Activated CD4-positive, alpha-beta memory T cell treated with anti-CD3 and anti-CD28 coated beads for 36 hours (primary cell): Measurements from ENCODE around the gene CYP2A13. TPM values are rescaled to one million over a fixed set of nuclear protein-coding genes. Genes with fewer than 3 reads are reported as not detected.
"Not testable (repeated sequence)": the region's sequence is repeated elsewhere in the genome, so short reads cannot be mapped to it uniquely, and the experiment has no call there.

ENCODE experiments used
- CTCF ChIA-PET: fragments of 350-600 bp; sonication (Branson Sonifier 250); formaldehyde crosslinking; loops from one replicate; lab custom pipeline; 2021; ENCODE audit warnings: antibody characterized with exemption, inconsistent platforms; lab: Charles Lee
- POLR2A ChIA-PET: fragments of 350-600 bp; sonication (Branson Sonifier 250); formaldehyde crosslinking; loops from one replicate; lab custom pipeline; 2021; ENCODE audit warnings: antibody characterized with exemption; lab: Charles Lee
- DNase-seq: peaks from one replicate; pipeline ENCODE4 v3.0.0-alpha.2; 2020
- H3K27ac Mint-ChIP-seq: one replicate; pipeline ENCODE4 v1.8.0; 2021; ENCODE audit warnings: mixed read lengths
- H3K27me3 Mint-ChIP-seq: one replicate; pipeline ENCODE4 v1.8.0; 2021; ENCODE audit warnings: mixed read lengths
- H3K36me3 Mint-ChIP-seq: one replicate; pipeline ENCODE4 v1.8.0; 2021; ENCODE audit warnings: mixed read lengths
- H3K4me1 Mint-ChIP-seq: one replicate; pipeline ENCODE4 v1.8.0; 2021; ENCODE audit warnings: low read depth, mixed read lengths
- H3K4me3 Mint-ChIP-seq: one replicate; pipeline ENCODE4 v1.8.0; 2021; ENCODE audit warnings: mild to moderate bottlenecking, mixed read lengths
- H3K9me3 Mint-ChIP-seq: one replicate; pipeline ENCODE4 v1.8.0; 2021; ENCODE audit warnings: mixed read lengths
- intact Hi-C: fragments of 100-400 bp; cut with micrococcal nuclease; formaldehyde crosslinking; loops from one replicate; pipeline ENCODE4 v1.15.1; 2023
- total RNA-seq, 2 experiments: library from RNA; stranded (reverse); gene quantifications; one replicate each; pipeline ENCODE4 v1.2.3, GENCODE V29; 2021

CYP2A13 gene
- not detected for total RNA-seq

- intact Hi-C loops, result no loop called here
- no peak within 1 kb of the TSS for H3K27ac Mint-ChIP-seq
- ChIA-PET CTCF (no interaction called here), POLR2A (no interaction called here)
- peaks cover 54% of the 10 kb centered on the region for H3K27me3 Mint-ChIP-seq
- peaks cover 2% of the 10 kb centered on the region for H3K4me1 Mint-ChIP-seq
- no peak within 1 kb of the TSS for H3K4me3 Mint-ChIP-seq
- no peaks in the 10 kb centered on the region for H3K9me3 Mint-ChIP-seq
- no peak for DNase-seq
- no peaks in the 10 kb centered on the region for H3K36me3 Mint-ChIP-seq
Measured at GRCh38 chr19:41088151-41088550, at the start of gene CYP2A13. Gene CYP2A13 (plus strand): TSS chr19:41088451. CDS start chr19:41088472, 21 bp downstream.

- H3K27me3 Mint-ChIP-seq, result peaks cover 6% of the 10 kb centered on the region
- no peaks in the 10 kb centered on the region for H3K4me1 Mint-ChIP-seq
- H3K27ac Mint-ChIP-seq, result no peak overlapping the region
- no peak overlapping the region for H3K4me3 Mint-ChIP-seq
- ChIA-PET POLR2A (no interaction called here), CTCF (no interaction called here)
- intact Hi-C loops, result no loop called here
- DNase-seq, result no peak
- no peaks in the 10 kb centered on the region for H3K9me3 Mint-ChIP-seq
- H3K36me3 Mint-ChIP-seq, result no peaks in the 10 kb centered on the region
Measured at GRCh38 chr19:41039806-41040205, 48.4 kb upstream of the CYP2A13 start.

GRCh38 chr19:41045095-41045494, 43.2 kb upstream of the CYP2A13 start:
- CTCF ChIA-PET, H3K27ac Mint-ChIP-seq, DNase-seq, H3K4me3 Mint-ChIP-seq, H3K36me3 Mint-ChIP-seq, intact Hi-C loops, H3K9me3 Mint-ChIP-seq, H3K27me3 Mint-ChIP-seq, H3K4me1 Mint-ChIP-seq: not testable (repeated sequence)
- POLR2A ChIA-PET, result interaction anchor here (0.6 kb wide), 1 partner anchor 157 kb away, joined by 3 read pairs; no protein-coding TSS in a partner anchor

- POLR2A ChIA-PET, result no interaction called here
- no peak overlapping the region for H3K27ac Mint-ChIP-seq
Measured at GRCh38 chr19:41050426-41050825, 37.8 kb upstream of the CYP2A13 start.

GRCh38 chr19:41052162-41052561, 36.1 kb upstream of the CYP2A13 start:
- CTCF ChIA-PET, H3K27ac Mint-ChIP-seq, intact Hi-C loops, H3K36me3 Mint-ChIP-seq, H3K4me3 Mint-ChIP-seq, DNase-seq, H3K9me3 Mint-ChIP-seq, H3K4me1 Mint-ChIP-seq, POLR2A ChIA-PET: not testable (repeated sequence)
- H3K27me3 Mint-ChIP-seq, result peaks cover 19% of the 10 kb centered on the region

More at GRCh38 chr19:41050426-41050825, 37.8 kb upstream of the CYP2A13 start:
- peaks cover 13% of the 10 kb centered on the region for H3K27me3 Mint-ChIP-seq
- DNase-seq, result no peak
- intact Hi-C loops, result no loop called here
- CTCF ChIA-PET, result no interaction called here
- H3K4me3 Mint-ChIP-seq, result no peak overlapping the region
- no peaks in the 10 kb centered on the region for H3K36me3 Mint-ChIP-seq
- H3K9me3 Mint-ChIP-seq, result no peaks in the 10 kb centered on the region
- H3K4me1 Mint-ChIP-seq, result no peaks in the 10 kb centered on the region

- H3K27ac Mint-ChIP-seq, POLR2A ChIA-PET, H3K9me3 Mint-ChIP-seq, H3K4me3 Mint-ChIP-seq, intact Hi-C loops, H3K4me1 Mint-ChIP-seq, H3K36me3 Mint-ChIP-seq, DNase-seq, CTCF ChIA-PET: not testable (repeated sequence)
- H3K27me3 Mint-ChIP-seq, result peaks cover 23% of the 10 kb centered on the region
Measured at GRCh38 chr19:41053331-41053730, 34.9 kb upstream of the CYP2A13 start.

- intact Hi-C loops, result no loop called here
- H3K36me3 Mint-ChIP-seq, result no peaks in the 10 kb centered on the region
- ChIA-PET POLR2A (no interaction called here), CTCF (no interaction called here)
- peaks cover 24% of the 10 kb centered on the region for H3K27me3 Mint-ChIP-seq
- no peak overlapping the region for H3K27ac Mint-ChIP-seq
- DNase-seq, result no peak
- H3K9me3 Mint-ChIP-seq, result no peaks in the 10 kb centered on the region
- H3K4me1 Mint-ChIP-seq, result no peaks in the 10 kb centered on the region
- no peak overlapping the region for H3K4me3 Mint-ChIP-seq
Measured at GRCh38 chr19:41064974-41065569, 23.2 kb upstream of the CYP2A13 start.

- Mint-ChIP-seq H3K4me3 (no peak overlapping the region), H3K9me3 (peaks cover 5% of the 10 kb centered on the region), H3K27ac (no peak overlapping the region), H3K36me3 (peaks cover 6% of the 10 kb centered on the region), H3K4me1 (no peaks in the 10 kb centered on the region), H3K27me3 (peaks cover 27% of the 10 kb centered on the region)
- ChIA-PET POLR2A (no interaction called here), CTCF (no interaction called here)
- intact Hi-C loops, result no loop called here
- no peak for DNase-seq
Measured at GRCh38 chr19:41076286-41076685, 12.0 kb upstream of the CYP2A13 start.

- Mint-ChIP-seq H3K4me1 (no peaks in the 10 kb centered on the region), H3K27me3 (peaks cover 31% of the 10 kb centered on the region), H3K4me3 (no peak overlapping the region), H3K9me3 (peaks cover 4% of the 10 kb centered on the region), H3K27ac (no peak overlapping the region), H3K36me3 (peaks cover 6% of the 10 kb centered on the region)
- no peak for DNase-seq
- CTCF ChIA-PET, result interaction anchor here (0.5 kb wide), 1 partner anchor 560 kb away, joined by 3 read pairs; no protein-coding TSS in a partner anchor
- POLR2A ChIA-PET, result no interaction called here
- intact Hi-C loops, result no loop called here
Measured at GRCh38 chr19:41083516-41083915, 4.7 kb upstream of the CYP2A13 start.

- H3K36me3 Mint-ChIP-seq, result peaks cover 3% of the 10 kb centered on the region
- no peak overlapping the region for H3K27ac Mint-ChIP-seq
- H3K4me1 Mint-ChIP-seq, result peaks cover 2% of the 10 kb centered on the region
- no peak overlapping the region for H3K4me3 Mint-ChIP-seq
- intact Hi-C loops, result no loop called here
- H3K9me3 Mint-ChIP-seq, result no peaks in the 10 kb centered on the region
- ChIA-PET CTCF (no interaction called here), POLR2A (no interaction called here)
- peaks cover 46% of the 10 kb centered on the region for H3K27me3 Mint-ChIP-seq
- DNase-seq, result no peak
Measured at GRCh38 chr19:41085748-41086415, 2.4 kb upstream of the CYP2A13 start.

- Mint-ChIP-seq H3K27ac (no peak overlapping the region), H3K9me3 (no peaks in the 10 kb centered on the region)
- intact Hi-C loops, result no loop called here
Measured at GRCh38 chr19:41089959-41090358, 1.7 kb downstream of the CYP2A13 start.

GRCh38 chr19:41095703-41096102, 7.5 kb downstream of the CYP2A13 start:
- Mint-ChIP-seq H3K4me3 (no peak overlapping the region), H3K4me1 (no peaks in the 10 kb centered on the region), H3K27ac (no peak overlapping the region), H3K36me3 (no peaks in the 10 kb centered on the region), H3K9me3 (no peaks in the 10 kb centered on the region), H3K27me3 (peaks cover 44% of the 10 kb centered on the region)
- intact Hi-C loops, result no loop called here
- POLR2A ChIA-PET, result no interaction called here
- no peak for DNase-seq
- CTCF ChIA-PET, result no interaction called here

More at GRCh38 chr19:41089959-41090358, 1.7 kb downstream of the CYP2A13 start:
- ChIA-PET CTCF (no interaction called here), POLR2A (no interaction called here)
- Mint-ChIP-seq H3K4me3 (no peak overlapping the region), H3K4me1 (peaks cover 2% of the 10 kb centered on the region), H3K36me3 (no peaks in the 10 kb centered on the region), H3K27me3 (peaks cover 61% of the 10 kb centered on the region)
- no peak for DNase-seq

- H3K9me3 Mint-ChIP-seq, result peaks cover 4% of the 10 kb centered on the region
- no peak overlapping the region for H3K4me3 Mint-ChIP-seq
- intact Hi-C loops, result no loop called here
- H3K4me1 Mint-ChIP-seq, result no peaks in the 10 kb centered on the region
- peaks cover 38% of the 10 kb centered on the region for H3K27me3 Mint-ChIP-seq
- H3K27ac Mint-ChIP-seq, result no peak overlapping the region
- no peak for DNase-seq
- ChIA-PET POLR2A (no interaction called here), CTCF (no interaction called here)
- peaks cover 2% of the 10 kb centered on the region for H3K36me3 Mint-ChIP-seq
Measured at GRCh38 chr19:41096353-41096752, 8.1 kb downstream of the CYP2A13 start.
